ENCODE data around the gene HIF1A.
"Not testable (repeated sequence)": the region's sequence is repeated elsewhere in the genome, so short reads cannot be mapped to it uniquely, and the experiment has no call there.

The HIF1A gene

DNA sequence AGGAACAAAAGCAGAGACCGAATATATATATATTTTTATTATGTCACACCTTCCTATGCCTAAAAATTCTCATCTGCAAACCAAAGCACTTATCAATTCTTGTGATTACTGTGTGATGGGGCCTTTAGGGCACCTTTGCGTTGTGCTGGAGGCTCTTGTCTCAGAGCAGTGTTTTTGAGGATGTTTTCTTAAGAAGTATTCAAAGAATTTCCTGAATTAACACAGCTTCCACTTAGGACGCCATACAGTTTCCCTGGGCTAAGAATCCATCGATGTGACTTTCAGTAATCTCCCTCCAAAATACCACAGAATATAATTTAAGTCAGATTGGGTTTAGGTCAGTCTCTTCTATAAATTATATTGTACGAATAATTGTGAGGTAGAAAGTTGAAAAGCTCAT, 22.0 kb upstream of the HIF1A start:
- DNase-seq = no peak

DNA sequence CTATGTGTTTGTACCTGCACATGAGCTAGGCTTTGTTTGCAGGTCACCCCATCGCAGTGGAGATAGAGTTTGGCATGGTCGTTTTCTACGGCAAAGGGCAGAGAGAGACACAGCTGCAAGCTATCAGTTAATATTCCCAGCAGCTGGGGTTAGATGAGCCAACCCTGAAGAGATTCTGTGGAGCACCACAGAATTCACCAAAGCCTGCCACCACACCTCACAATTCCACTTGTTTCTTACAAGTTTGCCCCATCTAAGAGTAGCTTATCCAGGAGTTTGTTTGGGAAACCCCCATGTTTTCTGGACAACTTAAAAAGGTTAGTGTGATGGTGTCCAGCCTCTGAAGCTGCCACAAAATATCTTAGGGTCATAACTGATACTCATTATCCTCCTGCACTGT, 20.0 kb upstream of the HIF1A start:
- DNase-seq = no peak

DNA sequence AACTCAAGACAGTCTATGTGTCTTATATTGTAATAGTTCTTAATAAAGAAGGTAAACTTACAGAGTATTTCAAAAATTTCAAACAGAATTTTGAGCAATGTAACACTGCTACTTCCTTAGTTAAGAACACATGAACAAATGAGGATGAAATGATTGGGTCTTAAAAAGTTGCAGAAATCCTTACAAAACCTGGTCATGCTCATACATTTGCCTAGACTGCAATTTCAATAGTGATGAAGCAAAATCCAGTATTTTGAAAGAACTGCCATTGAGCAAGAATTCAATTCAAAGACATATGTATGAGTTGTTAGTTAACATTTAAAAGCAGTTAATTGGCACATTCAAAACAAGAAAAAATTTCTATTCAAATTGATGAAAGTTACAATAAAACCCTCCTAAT, 17.8 kb upstream of the HIF1A start:
- peak; percentile 38 to 90 (median 68) for DNase-seq

DNA sequence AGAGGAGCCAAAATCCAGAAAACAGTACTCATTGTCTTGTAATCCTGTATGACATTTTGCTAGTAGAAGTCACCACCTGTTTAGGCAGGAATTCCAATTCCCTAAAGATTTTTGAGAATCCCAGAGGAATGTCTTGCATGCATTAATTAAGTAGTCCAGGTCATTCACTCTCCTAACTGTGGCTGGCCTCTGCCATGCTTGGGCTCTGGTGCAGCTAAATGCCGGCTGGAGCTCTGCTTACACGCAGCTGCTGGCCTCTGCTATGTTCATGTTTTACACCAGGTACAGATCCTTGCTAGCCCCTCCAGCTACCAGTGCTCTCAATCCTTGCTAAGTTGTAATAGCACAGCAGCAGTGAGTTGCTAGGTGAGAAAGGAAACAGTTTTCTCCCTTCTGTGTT, 16.3 kb upstream of the HIF1A start:
- no peak for DNase-seq

DNA sequence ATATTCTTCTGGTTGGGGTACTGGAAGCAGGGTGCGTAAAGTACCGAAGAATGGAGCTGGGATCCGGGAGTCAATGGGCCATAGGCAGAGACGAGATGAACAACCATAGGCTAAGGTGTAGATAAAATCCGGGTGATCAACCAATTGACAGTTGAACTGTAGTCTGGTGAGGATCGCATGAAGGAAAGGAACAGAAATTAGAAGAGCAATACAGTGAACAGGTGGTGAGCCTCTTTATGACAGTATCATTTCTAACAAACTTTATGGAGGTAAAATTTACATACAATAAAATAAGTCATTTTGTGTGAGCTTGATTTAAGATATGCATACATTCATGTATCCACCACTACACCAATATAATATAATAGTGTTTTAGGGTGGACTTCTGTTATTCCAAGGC, 13.9 kb upstream of the HIF1A start:
- DNase-seq = no peak

DNA sequence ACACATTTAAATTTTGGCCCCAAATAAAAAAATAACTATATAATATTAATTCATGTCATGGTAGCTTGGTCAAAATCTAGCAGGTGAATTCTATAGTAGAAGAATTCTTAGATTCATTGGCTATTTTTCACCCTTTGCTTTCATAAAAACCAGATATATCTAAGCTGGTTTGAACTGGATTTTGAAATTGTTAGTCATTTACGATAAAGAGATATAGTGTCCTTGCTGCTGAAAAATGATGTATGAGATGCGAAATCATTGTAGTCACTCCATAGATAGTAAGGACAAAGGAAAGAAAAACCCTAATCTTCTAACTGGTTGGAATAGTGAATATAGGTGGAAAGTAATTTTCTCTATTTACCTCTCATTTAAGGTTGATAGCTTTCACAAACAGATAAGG, 12.2 kb upstream of the HIF1A start:
- DNase-seq = no peak

DNA sequence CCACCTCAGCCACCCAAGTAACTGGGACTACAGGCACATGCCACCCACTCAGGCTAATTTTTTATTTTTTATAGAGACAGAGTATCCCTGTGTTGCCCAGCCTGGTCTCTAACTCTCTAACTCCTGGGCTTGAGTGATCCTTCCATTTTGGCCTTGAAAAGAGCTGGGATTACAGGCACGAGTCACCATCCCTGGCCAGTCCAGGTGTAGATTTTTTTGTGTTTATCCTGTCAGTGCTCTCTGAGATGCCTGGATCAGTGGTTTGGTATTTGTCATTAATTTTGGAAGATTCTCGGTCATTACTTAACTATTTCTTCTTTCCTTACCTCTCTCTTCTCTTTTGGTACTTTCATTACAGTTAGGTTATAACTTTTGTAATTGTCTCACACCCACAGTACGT, 5.3 kb upstream of the HIF1A start:
- no peak for DNase-seq

DNA sequence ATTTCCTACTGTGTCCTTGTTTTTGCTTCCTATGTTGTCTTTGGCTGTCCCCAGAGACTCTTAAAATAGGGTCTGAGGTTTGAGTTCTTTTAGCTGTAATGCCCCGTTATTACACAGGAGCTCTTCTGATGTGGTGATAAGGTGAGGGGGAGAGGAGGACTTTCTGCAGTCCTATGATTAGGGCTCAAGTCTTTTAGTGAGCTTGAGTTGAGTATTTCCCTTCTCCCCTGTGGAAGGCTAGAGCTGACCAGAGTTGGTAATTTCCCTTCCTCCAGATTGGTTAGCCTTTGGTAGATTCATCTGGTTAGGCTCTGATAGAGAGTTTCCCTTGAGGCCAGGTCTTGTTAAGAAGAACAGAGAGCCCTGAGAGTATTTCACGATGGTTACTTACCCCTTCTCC, 4.3 kb upstream of the HIF1A start:
- no peak for DNase-seq

DNA sequence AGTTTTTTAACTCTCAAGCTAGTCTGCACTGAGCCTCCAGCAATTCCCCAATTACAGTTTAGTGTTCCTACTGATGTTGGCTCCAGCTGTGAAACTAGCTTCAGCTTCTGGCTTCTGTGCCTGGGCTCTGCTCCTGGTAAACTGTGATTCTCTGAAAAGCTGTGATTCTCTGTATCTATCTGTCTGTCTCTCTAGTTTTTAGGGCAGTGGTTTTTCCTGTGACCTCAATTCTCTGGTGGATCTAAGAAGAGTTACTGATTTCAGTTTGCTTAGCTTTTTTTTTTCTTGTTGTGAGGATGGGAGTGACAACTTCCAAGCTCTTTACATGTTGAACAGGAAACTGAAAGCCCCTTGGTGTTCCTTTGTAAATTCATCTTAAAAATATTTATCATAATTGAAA, 3.8 kb upstream of the HIF1A start:
- DNase-seq = no peak

DNA sequence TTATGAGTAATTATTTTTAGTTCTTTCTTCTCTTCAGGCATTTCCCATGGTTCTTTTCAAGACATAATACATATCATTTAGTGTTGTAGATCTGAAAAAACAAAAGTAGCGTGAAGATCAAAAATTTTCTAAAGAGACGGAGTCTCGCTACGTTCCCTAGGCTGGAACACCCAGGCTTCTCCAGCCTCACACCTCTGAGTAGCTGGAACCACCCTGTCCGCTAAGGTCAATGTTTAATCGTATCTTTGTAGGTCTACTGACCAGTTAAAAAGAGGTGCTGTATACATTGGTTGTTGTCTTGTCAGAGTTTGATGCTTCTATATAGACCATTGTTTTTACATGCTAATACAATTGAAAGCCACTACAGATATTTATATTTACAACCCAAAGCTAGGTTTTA, 1.3 kb upstream of the HIF1A start:
- no peak for DNase-seq

DNA sequence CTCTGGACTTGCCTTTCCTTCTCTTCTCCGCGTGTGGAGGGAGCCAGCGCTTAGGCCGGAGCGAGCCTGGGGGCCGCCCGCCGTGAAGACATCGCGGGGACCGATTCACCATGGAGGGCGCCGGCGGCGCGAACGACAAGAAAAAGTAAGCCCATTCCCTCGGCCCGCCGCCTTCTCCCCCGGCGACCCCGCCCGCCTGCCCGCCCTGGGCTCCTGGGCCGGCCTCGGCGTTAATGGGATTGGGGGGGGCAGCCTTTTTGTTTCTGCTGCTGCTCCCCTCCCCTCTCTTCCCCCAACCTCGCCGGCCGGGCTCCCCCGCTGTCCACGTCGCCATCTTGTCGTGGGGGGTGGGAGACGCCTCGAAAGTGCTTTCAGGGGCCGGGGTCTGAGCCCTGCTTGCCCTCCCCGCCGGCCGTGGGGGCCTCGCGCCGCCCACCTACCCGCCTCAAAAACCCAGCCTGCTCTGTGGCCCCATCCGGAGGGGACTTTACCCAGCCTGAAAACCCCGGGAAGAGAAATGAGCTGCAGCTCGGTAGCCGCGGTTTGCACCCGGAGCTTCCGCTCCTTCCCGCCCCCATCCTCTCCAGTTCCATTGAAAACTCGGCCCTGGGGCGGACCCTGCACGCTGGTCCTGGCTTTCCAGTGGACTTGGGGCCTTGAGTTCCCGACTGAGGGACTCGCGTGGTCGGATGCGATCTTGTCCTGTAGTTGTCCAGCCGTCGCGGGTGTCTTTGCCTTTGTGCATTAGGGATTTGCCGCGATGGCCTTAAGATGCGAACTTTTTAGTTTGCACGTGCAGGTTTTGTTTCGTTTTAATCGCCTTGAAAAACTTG, 598 bp downstream of the HIF1A start:
- DNase-seq = peak; percentile 62 to 80 (median 70)

DNA sequence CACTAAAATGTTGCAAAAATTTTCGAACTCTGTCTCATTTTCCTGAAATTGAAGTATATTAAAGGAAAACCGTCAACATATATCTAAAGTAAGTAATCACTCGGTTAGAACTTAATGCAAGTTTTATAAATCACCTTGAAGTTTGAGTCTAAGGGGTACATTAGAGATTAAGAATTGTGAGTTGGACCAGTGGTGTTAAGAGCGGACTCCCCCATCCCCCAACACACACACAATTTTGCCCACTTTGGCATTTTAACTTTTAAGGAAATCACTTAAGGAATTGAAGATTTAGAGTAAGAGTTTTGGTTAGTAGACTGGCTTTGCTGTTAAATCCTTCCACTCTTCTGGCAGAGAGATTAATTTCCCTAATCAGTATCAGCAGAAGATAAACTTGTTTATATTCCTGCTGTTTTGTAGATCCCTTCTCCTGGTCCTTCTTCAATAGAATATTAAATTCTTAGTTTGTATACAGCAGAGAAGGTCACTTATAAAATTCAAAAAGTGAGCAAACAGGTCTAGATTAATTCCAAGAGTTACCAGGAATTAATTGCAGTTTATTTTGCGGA, 1.5 kb downstream of the HIF1A start:
- peak; percentile 27 to 56 (median 40) for DNase-seq

DNA sequence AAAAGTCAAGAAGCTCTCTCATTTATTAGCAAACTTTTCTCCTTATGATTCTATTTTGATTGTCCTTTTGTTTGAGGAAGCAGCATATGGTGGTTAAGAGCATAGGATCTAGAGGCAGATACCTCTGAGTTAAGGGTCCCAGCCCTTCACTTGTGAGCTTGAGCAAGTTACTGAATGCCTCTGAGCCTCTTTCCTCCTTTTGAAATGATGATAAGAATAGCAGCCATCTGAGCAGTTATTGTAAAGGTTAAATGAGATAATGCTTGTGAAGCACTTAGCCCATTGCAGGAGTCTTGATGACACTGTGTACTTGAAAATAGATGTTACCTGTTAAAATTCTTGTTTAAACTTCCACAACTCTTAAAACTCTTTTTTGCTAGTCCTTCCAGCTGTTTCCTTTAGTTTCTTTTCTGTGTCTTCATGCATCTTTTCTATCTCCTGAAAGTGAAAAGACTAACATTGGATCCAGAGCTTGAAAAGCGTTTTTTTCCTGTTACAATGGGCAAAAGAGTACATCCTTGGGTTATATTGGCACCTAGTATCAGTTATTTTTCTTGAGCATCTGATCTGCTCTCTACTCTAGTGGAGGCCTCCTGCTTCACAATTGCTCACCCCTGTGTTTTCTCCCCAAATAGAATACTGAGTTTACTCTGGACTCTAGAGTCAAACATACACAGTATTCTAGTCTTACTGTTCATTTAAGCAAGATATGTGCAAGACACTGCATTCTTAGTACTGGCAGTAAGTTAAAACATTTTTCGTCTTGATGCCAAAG, 3.1 kb downstream of the HIF1A start:
- peak in 3 of 4 experiments; percentile 30 to 38 (median 36) for DNase-seq

DNA sequence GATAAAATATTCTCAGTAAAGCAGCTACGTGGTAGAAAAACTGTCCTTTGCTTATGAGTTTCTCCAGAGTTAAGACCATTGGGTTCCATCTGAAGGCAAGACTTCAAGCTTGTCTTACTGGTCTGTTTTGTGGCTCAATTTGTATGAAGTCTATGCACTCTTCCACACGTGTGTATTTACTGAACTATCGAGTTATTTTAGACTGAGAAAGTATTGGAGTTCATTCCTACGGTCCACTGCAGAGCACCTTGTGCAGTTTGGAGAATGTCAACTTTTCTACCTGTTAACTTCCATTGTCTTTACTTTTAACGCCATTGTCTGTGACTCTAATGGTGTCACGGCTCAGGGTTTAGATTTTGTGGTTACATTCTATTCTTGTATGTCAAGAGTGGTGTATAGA, 3.7 kb downstream of the HIF1A start:
- no peak for DNase-seq

DNA sequence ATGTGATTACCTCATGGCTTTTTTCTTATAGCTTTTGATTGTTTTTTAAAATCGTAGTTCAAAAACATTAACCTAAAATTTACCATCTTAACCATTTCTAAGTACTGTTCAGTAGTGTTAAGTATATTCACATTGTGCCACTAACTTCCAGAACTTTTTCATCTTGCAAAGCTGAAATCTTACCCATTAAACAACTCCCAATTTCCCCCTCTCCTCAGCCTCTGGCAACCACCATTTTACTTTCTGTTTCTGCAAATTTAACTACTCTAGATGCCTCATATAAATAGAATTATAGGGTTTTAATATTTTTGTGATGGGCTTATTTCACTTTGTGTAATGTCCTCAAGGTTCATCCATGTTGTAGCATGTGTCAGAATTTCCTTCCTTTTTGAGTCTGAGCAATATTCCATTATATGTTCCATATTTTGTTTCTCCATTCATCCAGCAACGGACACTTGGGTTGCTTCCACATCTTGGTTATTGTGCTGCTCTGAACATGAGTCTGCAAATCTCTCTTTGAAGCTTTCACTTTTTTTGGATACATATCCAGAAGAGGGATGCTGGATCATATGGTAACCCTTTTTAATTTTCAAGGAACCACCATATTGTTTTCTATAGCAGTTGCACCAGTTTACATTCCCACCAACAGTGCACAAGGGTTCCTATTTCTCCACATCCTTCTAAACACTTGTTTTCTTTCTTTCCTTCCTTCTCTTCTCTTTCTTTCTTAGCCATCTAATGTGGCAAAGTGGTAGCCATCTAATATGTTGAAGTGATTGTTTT, 5.0 kb downstream of the HIF1A start:
- no peak for DNase-seq

DNA sequence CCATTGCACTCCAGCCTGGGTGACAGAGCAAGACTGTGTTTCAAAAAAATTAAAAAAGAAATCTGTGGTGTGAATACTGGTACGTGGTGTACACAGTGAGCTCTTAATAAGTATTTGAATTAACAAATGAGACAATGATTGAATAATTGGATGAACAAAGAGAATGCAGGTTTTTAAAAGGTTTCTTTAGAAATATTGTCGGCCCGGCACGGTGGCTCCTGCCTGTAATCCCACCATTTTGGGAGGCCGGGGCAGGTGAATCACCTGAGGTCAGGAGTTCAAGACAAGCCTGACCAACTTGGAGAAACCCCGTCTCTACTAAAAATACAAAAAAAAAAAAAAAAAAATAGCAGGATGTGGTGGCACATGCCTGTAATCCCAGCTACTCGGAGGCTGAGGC, 6.6 kb downstream of the HIF1A start:
- DNase-seq = no peak

DNA sequence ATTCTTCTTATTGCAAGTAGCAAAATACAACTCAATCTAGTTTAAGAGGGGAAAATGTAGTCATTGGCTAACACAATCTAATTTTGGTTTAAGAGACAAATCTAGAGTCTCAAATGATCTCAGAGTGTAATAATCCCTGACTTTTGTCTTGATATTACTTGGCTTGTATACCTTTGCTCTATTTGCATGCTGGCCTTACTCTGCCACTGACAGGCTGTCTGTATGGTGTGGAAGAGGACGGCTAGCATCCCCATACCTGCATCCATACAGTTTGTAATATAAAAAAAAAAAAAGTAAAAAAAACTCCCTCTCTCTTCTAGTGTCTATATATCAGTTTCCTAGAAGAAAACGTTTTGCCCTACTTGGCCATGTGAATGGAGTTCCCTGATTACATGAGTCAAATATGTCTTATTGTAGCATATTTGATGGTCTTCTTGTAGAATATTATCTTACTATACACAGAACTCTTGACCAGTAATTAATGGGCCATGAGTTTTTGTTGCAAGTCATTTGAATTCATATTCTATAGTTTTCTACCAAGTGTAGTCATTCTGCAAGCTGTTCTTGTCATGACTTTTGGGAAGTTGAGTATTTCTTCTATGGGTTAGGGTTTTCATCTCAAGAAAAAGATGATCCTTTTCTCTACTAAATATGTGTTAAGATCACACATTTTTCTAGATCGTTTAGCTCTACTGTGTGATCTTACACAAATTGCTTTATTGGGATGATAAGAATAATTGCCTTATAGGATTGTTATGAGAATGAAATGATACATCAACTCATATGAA, 8.2 kb downstream of the HIF1A start:
- DNase-seq = no peak

DNA sequence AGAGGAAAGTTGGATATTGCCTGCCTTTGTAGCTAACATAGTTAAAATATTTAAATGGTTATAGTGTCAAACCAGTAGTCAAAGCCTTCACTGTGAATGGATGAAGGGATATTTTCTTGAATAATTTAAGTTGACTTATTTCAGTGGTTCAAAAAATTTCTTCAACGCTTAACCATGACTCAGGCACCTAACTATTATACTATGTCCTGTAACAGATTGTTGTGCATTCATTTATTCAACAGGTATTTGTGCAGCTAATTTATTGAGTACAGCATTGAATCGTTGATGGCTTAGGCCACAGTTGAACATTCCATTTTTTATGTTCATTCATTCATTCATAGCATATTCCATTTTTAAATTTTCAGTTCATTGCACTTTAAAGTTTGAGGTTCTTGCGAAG, 9.2 kb downstream of the HIF1A start:
- DNase-seq = no peak

DNA sequence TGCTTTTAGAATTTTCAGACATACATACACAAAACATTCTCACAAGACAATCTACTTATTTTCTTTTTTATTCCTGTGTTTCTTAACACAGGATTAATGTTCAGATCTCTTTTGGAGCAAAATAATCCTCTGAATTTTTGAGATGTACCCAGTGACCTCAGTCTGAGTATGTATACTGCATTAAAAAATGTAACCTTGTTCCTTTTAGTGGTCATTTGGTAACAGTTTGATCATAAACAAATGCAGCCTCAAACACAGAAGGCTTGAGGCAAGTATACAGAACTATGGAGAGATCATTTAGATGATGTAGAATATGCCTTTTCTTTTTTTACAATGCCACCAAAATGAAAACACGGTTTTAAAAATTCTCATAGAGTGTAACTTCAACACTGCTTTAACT, 9.7 kb downstream of the HIF1A start:
- no peak for DNase-seq

DNA sequence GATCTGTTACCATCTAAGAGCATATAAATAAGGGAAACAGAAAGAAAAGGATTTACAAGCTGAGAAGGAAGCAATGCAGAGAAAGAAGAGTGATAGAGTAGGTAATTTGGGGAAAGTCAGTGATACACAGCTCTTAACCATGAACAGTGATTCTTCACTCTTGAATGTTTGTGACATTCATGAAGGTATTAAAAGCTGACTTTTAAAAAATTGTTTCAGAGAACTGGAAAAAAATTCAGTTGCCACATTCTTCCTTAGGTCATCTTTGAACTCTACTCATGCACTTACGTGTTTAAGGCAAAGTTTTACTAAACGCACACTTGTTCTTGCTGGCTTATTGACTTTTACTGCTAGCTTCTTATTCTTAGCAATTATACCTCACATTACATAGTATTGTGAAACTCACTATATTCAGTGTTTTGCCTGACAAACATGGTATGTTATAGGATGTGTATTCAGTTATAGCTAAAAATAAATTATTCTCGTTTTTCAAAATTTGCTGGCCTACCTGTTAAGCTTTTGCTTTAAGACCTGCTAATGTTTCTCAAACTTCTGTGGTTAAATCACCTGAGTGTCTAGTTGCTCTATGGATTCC, 10.9 kb downstream of the HIF1A start:
- no peak for DNase-seq

DNA sequence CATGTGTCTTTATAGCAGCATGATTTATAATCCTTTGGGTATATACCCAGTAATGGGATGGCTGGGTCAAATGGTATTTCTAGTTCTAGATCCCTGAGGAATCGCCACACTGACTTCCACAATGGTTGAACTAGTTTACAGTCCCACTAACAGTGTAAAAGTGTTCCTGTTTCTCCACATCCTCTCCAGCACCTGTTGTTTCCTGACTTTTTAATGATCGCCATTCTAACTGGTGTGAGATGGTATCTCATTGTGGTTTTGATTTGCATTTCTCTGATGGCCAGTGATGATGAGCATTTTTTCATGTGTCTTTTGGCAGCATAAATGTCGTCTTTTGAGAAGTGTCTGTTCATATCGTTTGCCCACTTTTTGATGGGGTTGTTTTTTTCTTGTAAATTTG, 12.5 kb downstream of the HIF1A start:
- not testable (repeated sequence) for DNase-seq

DNA sequence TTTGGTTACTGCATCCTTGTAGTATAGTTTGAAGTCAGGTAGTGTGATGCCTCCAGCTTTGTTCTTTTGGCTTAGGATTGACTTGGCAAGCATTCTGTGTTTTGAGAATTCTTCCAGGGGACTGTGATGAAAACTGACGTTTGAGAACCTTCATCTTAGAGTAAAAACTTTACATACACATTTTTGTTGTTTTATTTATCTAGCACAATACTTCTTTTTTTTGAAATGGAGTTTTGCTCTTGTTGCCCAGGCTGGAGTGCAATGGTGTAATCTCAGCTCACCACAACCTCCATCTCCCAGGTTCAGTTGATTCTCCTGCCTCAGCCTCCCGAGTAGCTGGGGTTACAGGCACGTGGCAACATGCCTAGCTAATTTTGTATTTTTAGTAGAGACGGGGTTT, 13.4 kb downstream of the HIF1A start:
- DNase-seq = not testable (repeated sequence)
